Mucosa of rectum (tissue), 2 donors: Measurements from ENCODE around the gene PLA2G15.
A peak's percentile ranks its signal among the peaks of the same experiment; 100 is the strongest.

Source experiments
- H3K27ac ChIP-seq, 2 donors: one replicate each; pipeline ENCODE4 v1.7.0; 2013; ENCODE audit warnings: inconsistent platforms in 2 of 2, low read depth in 2 of 2, low read length in 2 of 2
- H3K27me3 ChIP-seq, 2 donors: one replicate each; pipeline ENCODE4 v1.7.0; 2013; ENCODE audit warnings: low read length in 2 of 2; ENCODE audit not compliant: control insufficient read depth in 2 of 2, insufficient read depth in 2 of 2
- H3K36me3 ChIP-seq, 2 donors: one replicate each; pipeline ENCODE4 v1.7.0; 2013; ENCODE audit warnings: low read length in 2 of 2; ENCODE audit not compliant: control insufficient read depth in 2 of 2, insufficient read depth in 2 of 2
- H3K4me1 ChIP-seq, 2 donors: one replicate each; pipeline ENCODE4 v1.7.0; 2013; ENCODE audit warnings: low read length in 2 of 2, mild to moderate bottlenecking in 1 of 2; ENCODE audit not compliant: control insufficient read depth in 2 of 2, insufficient read depth in 2 of 2
- H3K4me3 ChIP-seq, 2 donors: one replicate each; pipeline ENCODE4 v1.7.0; 2013; ENCODE audit warnings: low read length in 2 of 2
- H3K9ac ChIP-seq, 2 donors: one replicate each; pipeline ENCODE4 v1.7.0; 2013; ENCODE audit warnings: low read length in 2 of 2, low read depth in 1 of 2, mild to moderate bottlenecking in 1 of 2
- H3K9me3 ChIP-seq, 2 donors: one replicate each; pipeline ENCODE4 v1.7.0; 2013; ENCODE audit warnings: low read length in 2 of 2; ENCODE audit not compliant: control insufficient read depth in 2 of 2
- donor health status: healthy.
- donor health status: Normal muscosa, but diverticular disease.

The PLA2G15 gene

DNA sequence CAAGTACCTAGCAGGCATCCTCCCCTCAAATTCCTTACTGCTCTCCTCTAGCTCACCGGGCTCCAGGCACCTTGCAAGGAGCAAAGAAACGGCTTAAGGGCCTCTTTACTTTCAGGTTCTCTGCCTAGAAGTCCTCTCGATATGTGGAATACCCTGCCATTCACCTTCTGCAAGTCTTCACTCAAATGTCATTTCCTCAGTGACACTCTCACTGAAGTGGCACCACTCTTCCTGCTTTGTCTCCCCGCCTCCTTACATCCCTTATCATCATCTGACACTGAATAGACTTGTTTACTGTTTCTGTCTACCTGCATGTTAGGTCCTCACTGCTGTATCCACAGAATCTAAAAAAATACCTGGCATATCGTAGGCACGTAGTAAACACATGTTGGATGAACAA, 64.6 kb downstream of the PLA2G15 start:
- H3K4me1 ChIP-seq: peaks cover 17 to 19% of the 10 kb centered on the region in 2 donors
- H3K9me3 ChIP-seq: no peaks in the 10 kb centered on the region
- no peaks in the 10 kb centered on the region for H3K27me3 ChIP-seq
- peak overlapping the region in 1 of 2 donors; percentile 88 for H3K27ac ChIP-seq
- peak overlapping the region; percentile 80 to 97 for H3K9ac ChIP-seq
- peaks cover 5 to 31% of the 10 kb centered on the region in 2 donors for H3K36me3 ChIP-seq
- H3K4me3 ChIP-seq: peak overlapping the region; percentile 90 to 98

DNA sequence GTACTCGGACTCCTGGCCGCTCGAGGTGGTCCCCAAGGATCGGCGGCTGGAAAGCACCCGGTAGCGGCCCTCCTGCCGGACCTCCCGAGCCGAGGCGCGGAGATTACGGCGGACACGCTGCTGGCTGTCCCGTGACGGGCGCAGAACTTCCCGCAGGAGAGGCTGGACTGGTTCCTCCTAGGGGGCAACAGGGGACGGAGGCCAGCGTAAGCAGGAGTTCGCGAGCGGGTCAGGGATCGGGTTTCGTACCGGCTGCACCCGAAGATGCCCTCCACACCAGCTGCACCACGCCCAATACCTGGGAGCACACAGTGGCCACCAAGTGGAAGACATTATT, 65.2 kb downstream of the PLA2G15 start:
- Histone ChIP-seq H3K9ac (peak overlapping the region; percentile 80 to 97), H3K27ac (peak overlapping the region; percentile 80 to 88), H3K4me1 (peaks cover 17 to 19% of the 10 kb centered on the region in 2 donors), H3K9me3 (no peaks in the 10 kb centered on the region), H3K27me3 (no peaks in the 10 kb centered on the region), H3K4me3 (peak overlapping the region; percentile 90 to 98), H3K36me3 (peaks cover 5 to 27% of the 10 kb centered on the region in 2 donors)
